ENCODE measurements around the gene ITPK1.

DNA sequence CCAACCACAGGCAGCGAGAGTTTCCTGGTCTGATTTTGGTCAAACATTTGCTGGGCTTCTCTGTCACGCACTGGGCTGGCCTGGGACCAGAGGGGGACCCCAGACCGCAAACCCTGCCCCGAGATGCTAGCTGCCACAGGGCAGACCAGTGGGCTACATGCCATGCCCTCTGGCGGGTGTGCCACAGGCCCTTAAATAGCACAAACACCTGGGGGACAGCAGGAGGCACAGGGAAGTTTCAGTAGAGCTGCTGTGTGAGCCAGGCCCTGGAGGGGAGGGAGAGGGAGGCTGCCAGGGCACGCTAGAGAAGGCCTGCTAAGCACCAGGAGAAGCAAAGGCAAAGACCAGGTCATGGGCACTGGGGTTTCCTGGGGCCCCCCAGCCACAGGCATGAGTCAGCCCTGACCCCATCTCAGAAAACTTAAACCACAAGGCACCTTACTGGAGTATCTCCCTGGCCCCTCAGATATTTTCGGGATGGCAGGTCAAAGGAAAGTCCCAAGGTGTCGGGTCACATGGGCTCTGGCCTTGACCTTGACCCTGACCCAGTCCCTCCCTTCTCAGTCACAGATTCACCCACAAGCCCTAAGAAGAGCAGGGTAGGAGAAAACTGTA is 29.2 kb downstream of the ITPK1 start:
- no peak for TF ChIP-seq POLR2AphosphoS5 (IDR thresholded peaks at IDR 0.05)
- TF ChIP-seq, protein P1, sequence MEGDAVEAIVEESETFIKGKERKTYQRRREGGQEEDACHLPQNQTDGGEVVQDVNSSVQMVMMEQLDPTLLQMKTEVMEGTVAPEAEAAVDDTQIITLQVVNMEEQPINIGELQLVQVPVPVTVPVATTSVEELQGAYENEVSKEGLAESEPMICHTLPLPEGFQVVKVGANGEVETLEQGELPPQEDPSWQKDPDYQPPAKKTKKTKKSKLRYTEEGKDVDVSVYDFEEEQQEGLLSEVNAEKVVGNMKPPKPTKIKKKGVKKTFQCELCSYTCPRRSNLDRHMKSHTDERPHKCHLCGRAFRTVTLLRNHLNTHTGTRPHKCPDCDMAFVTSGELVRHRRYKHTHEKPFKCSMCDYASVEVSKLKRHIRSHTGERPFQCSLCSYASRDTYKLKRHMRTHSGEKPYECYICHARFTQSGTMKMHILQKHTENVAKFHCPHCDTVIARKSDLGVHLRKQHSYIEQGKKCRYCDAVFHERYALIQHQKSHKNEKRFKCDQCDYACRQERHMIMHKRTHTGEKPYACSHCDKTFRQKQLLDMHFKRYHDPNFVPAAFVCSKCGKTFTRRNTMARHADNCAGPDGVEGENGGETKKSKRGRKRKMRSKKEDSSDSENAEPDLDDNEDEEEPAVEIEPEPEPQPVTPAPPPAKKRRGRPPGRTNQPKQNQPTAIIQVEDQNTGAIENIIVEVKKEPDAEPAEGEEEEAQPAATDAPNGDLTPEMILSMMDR (IDR thresholded peaks at IDR 0.05), result no peak
- no peak for TF ChIP-seq POLR2A (IDR thresholded peaks at IDR 0.05; ENCODE audit: low read depth)
- TF ChIP-seq EP300 (IDR thresholded peaks at IDR 0.05), result no peak

All from esophagus muscularis mucosa (tissue), 4 donors.